GM12872 (cell line): ENCODE measurements around the gene DUSP16.

Source experiments
- TF ChIP-seq, protein P1 (sequence below): IDR thresholded peaks from 3 replicates; pipeline ENCODE4 v1.5.1; 2011; ENCODE audit warnings: low read depth, mild to moderate bottlenecking, low read length, moderate library complexity; ENCODE audit not compliant: insufficient read depth

DUSP16 gene

DNA sequence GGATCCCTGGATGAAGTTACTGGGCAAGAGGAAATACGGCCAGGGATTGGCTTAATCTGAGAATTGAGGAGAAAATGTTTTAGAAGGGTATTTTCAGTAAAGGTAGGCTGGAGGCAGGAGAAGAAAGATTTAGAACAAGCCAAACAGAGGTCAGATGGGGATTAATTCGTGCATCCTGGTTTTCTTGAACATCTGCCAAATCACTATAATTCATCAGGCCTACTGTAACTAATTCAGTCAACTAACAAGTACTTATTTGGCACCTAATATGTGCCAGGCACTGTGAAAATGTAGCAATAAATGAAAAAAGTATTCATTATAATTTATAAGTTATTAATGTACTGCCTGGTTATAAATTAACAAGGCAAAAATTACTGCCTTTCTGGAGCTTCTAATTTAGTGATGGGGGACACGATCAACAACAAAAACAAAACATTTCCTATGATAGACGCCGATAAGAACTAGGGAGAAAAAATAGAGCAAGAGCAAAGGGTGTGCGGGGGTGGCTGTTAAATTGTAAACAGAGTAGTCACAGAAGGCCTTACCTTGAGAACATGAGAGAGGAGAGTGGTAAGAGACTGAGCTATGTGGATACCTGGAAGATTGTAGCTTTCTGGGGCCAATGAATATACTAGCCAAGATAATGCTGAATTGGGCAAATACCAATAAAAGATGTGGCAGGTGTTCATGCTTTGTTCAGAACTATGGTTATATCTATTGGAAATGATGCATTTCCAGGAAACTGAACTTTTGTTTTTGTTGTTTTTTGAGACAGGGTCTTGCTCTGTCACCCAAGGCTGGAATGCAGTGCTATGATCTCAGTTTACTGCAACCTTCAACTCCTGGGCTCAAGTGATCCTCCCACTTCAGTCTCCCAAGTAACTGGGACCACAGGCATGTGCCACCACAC, 34.0 kb downstream of the DUSP16 start:
- TF ChIP-seq, protein P1, sequence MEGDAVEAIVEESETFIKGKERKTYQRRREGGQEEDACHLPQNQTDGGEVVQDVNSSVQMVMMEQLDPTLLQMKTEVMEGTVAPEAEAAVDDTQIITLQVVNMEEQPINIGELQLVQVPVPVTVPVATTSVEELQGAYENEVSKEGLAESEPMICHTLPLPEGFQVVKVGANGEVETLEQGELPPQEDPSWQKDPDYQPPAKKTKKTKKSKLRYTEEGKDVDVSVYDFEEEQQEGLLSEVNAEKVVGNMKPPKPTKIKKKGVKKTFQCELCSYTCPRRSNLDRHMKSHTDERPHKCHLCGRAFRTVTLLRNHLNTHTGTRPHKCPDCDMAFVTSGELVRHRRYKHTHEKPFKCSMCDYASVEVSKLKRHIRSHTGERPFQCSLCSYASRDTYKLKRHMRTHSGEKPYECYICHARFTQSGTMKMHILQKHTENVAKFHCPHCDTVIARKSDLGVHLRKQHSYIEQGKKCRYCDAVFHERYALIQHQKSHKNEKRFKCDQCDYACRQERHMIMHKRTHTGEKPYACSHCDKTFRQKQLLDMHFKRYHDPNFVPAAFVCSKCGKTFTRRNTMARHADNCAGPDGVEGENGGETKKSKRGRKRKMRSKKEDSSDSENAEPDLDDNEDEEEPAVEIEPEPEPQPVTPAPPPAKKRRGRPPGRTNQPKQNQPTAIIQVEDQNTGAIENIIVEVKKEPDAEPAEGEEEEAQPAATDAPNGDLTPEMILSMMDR = no peak

DNA sequence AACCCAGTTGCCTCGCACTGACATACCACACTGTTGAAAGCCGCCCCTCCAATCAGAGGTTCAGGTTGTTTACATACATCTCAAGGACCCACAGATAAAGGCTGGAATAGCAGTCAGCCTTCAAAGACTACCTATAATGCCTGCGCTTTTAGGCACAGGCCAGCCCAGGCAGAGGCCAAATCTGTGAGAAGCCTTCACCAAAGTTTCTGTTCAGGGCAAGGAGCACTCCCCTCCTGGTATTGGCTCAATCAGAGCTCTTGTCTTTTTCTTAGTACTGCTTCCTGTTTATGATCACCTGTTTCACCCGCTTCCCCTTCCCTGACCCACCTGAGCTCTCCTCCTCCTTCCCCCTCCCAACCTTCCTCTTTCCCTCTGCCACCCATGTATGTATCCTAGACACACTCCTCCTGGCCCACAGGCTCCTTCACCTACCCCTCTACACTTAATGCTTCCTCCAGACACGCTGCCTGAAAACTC, 34.8 kb downstream of the DUSP16 start:
- TF ChIP-seq, protein P1 = no peak

DNA sequence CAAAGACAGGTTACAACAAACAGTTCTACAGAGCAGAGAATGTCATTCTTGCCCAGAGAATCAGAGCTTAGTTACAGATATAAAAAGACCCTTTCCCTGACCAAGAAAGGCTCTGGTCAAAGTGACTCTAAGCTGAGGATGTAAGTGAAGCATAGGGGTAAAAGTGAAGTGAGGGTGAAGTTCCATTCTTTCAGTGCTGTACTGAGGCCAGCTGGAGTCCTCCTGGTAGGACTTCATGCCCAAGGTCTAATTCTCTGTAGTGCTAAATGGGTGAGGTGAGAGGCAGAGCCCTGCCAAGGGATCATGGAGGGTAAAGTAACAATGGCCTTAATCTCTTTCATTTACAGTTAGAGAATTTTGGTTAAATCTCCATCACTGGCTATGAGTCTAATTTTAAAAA, 38.5 kb downstream of the DUSP16 start:
- TF ChIP-seq, protein P1 = no peak

DNA sequence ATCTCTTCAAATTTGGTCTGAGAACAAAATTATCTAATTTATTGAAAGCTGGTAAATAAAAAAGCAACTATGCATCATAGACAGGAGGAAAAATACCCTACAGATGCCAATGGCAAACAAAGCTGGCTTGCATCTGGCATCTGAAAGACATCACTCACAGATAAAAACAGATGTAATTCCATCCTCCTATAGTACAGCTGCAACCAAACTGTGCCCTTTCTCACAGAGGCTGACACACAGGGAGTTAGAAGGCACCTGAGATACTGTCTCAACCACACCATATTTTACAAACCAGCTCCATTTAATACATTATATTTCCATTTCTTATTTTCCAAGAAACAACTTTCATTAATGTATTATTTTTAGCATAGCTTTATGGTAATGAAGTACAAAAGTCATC, 39.4 kb downstream of the DUSP16 start:
- TF ChIP-seq, protein P1 = no peak

DNA sequence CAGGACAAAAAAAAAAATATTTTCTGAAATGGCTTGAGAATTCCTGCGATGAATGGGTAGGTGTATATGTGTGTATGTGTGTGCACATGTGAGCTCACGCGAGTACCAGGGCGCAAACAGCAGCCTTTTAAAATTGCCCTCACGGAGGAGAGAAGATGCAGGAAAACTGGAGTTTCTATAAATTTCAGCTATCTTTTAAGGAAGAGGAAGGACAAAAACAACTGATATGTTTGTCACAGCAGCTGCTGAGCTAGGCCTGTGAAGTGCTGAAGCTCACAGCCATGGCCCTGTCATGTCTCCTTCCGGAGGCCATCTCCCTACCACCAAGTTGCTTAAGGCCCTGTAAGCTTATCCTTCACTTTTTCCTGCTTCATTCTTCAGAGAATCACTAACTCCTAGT, 40.8 kb downstream of the DUSP16 start:
- TF ChIP-seq, protein P1 = no peak

DNA sequence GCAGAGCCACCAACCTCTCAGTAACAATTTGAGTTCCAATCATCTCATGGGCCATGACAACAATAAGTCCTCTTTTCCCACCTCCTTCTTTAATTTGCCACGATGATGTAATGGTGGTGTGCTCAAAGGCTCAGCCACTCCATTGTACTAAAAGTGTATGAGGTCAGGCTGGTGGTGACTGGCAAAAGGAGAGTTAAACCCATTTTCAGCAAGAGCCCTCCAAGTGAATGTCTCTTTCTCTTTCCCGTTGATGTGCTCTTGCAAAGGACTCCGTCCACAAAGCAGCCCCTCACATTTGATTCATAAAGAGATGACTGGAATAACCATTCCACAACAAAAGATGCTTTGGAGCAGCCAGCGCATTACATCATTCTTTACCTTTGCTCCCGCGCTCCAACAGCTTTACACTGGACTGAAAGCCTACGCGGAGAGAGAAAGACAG, 41.6 kb downstream of the DUSP16 start:
- TF ChIP-seq, protein P1 = no peak

DNA sequence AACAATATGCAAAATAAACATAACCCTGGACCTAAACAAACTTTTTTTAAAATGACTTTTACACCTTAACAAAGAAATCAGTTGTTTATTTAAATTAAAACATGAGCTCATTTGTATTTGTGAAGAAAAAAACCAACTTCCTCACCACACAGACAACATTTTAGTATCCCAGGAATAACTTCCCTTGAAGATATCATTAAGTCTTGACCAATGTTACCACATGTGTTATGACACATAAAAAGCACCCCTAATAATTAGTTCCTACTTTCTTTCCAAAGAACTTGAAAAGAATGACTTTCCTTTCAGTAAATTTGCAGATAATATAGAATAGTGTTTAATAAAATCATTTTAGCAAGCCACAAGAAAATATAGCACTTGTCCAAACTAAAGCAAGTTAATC, 42.4 kb downstream of the DUSP16 start:
- TF ChIP-seq, protein P1 = no peak
